GM18526 (cell line): Measurements from ENCODE around the gene ELOVL6.

Source experiments
- POLR2A ChIP-seq: IDR thresholded peaks from 3 replicates; pipeline ENCODE4 v1.6.1; 2011; ENCODE audit not compliant: insufficient read length; ENCODE audit errors: extremely low read depth

Gene ELOVL6

DNA sequence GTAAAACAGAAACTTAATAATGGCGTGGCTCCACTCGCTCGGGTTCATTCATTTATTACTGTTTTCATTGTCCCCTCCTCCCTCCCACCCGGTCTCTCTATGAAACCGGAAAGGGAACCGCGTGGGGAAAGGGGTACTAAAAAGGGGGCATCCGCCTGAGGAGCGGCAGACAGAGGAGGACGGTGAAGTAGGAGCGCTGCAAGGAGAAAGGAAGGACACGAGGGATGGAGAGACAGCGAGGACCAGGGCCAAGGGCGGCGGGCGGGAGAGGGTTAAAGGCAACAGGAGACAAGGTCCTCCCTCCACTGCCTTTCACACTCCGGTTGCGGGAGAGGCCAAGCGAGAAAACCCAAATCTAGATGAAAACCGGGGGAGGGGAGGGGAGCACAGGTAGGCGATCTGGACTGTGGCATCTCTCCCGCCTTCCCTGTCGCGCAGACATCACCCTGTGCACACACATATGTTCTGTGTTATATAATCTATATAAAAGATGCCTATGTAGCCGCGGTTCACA, 829 bp downstream of the ELOVL6 start:
- TF ChIP-seq POLR2A = peak; percentile 68

DNA sequence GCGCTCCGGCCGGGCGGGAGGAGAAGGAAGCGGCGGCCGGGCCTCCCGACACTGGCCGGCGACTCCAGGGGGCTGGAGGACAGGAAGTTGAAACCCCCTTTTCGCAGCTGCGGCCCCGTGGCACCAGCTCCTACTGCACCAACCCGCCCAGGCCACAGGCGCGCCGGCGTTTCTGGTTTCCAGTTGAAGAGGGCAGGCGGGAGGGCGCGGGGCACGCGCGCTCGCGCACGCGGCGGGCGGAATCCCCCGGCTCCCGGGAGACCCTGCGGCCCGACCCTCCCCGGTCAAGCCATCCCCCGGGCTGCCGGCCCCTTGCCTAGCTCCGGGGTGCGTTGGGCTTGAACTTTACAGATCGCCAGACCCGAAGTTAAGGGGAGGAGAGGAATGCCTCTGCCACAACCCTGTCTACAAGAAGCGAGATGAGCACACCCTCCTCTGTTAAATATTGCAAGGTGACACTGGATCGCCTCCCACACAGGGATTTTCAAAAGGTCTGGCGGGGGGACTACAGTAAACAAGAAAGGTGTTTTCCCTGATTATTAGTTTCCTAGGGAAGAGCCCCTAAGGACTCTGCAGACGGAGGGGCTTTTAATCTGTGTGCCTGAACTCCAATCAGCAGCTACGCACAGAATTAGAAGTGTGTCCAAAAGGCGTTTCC, 1.4 kb downstream of the ELOVL6 start:
- TF ChIP-seq POLR2A = peak; percentile 51

DNA sequence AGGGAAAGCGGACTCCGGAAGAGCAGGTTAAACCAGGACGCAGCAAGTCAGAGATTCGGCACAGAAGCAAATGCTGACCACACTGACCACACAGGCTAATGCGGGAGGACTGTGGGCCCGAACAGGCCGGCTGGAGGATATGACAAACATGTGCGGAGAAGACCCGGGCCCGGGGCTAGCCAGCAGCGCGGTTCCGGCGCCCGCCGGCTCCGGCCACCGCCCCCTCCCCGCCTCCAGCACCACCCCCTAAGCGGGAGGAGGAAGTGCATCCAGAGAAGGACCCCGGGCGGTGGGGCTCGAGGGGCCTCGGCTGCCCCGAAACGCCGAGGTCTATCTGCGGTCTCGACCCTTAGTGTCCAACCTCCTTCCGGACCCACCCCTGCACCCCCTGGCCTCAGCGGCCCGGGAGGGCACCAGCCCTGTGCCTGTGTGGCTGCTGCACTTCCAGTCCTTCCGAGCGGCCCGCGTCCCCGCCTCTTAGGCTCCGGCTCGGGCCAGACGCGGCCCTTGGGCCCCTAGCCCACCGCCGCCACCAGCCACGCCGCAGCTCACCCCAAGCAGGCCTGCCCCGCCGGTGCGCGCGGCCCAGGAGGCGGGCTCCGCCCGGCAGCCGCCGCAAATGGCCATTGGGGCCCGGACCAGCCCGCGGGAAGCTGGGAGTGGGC, 2.1 kb downstream of the ELOVL6 start:
- peak; percentile 58 for TF ChIP-seq POLR2A

DNA sequence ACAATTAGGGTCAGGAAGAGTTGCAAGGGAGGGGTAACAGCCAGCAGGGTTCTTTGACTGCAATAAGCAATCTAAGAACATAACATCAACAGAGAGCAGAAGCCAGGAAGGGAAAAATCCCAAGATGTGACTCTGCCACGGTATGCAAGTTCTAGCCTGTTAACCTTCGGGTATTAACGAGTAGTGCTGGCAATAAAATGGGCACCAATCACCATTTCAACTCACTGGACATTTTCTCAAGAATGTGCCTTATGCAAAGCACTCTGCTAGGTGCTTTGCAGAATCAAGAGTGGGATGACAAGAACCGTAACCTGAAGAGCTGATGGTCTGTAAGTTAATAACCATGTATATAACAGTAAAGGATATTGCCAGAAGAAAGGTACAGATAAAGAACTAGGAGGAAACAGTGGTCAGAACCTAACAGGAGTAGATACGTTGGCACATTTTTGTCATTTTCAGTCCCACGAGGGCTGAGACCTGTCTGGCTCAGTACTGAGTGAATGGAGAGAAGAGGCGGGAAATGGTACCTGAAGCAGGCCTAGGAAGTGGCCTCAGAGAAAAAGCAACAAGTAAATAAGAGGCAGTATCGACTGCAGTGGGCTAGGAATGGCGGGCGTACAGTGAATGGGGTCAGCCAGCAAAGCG, 2.7 kb downstream of the ELOVL6 start:
- no peak for TF ChIP-seq POLR2A

DNA sequence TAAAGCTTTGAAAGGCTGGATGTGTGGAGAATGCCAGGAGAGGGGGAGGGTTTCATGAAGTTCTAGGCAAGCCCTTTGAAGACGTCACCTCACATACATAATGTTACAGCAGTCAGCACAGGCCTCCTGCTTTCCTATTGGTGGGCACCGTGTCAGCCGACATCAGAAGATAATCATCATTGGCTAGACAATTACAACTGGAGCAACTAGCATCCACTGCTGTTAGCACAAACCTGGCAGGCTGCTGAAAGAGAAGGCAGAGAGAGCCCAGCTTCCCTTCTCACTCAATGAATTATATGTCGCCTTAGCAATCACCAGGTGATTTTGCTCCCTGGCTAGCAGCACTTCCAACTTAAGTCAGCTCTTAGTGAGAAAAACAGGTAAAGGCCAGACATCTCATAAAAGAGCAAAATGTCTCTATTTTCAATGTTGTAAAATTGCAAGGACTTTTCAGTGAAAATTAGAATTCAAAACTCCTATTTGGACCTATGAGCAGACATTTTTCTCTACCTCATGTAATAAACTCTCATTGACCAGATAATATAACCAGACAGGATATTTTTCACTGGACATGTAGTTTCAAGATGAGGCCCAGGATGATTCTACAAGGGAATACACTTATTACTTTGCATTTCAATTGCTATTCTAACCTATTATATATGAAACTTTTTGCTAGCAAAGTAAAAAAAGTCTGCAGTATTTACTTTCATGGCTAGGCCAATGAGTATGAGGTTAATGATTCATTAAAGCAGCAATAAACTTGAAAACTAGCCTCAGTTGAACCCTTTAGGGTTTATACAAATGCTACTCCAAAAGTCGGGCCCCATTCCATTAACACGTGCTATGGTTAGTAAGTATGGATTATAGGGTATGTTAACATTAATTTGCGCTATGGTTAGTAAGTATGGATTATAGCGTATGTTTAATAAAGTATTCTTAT, 4.3 kb downstream of the ELOVL6 start:
- TF ChIP-seq POLR2A = peak; percentile 81

DNA sequence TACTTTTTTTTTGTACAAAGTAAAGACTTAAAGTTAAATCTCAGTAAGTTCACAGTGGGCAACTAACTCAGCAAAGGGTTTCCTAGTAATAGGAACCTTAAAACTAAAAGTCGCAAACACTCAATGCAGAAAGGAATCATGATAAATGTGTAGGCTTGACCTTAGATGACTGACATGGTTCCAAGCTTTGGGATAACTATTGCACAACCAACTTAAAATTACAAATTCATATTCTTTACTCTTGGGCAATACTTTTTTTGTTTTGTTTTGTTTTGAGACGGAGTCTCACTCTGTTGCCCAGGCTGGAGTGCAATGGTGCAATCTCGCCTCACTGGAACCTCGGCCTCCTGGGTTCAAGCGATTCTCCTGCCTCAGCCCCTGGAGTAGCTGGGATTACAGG, 8.2 kb downstream of the ELOVL6 start:
- no peak for TF ChIP-seq POLR2A

DNA sequence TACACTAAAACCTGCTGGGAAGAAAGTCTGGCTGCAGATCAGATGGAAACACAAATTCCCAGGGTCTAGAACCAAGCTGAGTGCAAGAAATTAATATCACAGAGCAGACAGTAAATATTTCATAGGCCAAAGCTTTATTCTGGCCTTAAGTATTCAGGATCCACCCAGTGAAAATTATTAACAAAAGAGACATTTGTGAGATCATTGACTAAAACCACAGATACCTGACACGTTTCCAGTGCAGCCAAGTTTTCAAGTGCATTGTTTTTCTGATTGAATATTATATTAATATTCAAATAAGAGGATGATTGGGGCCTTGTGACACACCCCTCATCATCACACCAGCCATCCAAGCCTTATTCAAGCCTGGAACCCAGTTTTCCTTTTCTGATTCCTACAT, 10.3 kb downstream of the ELOVL6 start:
- no peak for TF ChIP-seq POLR2A

DNA sequence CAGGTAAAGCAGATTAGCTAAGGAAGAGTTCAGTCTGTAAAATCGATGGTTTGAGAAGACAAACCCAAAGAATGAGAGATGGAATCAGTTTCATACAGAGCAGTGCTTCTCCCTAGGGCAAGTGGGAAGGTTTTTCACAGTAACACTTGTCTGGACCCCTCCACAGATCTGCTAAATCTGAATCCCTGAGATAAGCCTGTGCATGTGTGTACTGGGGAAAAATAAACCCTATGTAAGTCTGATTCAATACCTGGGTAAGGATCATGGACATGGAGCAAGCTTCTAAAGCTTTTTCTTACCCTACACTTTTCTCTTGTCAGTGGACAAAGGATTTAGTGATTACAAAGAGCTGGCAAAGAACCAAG, 13.6 kb downstream of the ELOVL6 start:
- no peak for TF ChIP-seq POLR2A

DNA sequence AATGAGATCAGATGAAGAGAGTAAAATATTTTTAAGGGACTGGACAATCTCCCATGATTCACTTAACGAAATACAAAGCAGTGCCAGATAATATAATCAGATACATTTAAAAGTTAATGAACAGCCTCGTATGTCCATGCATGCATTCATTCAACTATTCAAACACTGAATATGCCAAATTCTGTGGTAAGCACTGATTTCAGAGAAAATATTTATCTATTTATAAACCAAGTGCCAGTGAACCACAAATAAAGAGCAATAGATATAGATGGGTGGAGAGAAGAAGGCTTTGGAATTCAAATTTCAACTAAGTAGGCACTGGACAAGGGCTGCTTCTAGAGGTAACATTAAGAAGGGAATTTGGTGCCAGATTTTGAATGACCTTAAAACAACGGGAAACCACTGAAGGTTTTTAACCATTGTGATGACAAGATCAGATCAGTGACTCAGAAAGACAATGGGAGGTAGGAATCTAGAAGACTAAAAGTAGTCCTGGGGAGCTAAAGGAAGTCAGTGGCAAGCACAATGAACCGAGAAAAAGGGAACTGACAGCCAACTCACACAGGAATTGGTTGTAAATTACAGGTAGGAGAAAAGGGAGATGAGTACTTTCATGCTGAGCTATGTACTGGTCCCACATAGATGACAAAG, 14.2 kb downstream of the ELOVL6 start:
- no peak for TF ChIP-seq POLR2A

DNA sequence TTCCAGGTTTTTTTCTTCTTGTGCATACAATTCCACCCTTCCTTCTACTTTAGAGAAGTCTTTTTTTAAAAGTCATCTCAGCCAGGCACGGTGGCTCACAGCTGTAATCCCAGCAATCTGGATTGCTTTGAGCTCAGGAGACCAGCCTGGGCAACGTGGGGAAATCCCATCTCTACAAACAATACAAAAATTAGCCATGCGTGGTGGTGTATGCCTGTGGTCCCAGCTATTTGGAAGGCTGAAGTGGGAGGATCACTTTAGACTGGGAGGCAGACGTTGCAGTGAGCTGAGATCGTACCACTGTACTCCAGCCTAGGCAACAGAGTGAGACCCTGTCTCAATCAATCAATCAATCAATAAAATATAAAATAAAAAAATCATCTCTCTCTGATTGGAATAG, 14.8 kb downstream of the ELOVL6 start:
- no peak for TF ChIP-seq POLR2A

DNA sequence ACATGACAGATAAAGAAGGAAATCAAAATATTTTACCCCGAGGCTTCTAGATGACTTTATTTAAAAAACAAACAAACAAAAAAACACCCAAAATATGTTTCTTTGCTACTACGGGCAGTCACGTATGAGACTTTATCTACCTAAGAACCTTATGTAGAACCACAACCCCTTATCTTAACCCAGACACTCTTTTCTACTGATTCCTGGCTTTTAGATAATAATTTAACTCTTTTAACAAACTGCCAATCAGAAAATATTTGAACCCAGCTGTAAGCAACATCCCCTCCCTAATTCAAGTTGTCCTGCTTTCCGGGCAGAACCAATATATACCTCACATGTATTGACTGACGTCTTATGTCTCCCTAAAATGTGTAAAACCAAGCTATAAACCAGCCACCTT, 15.4 kb downstream of the ELOVL6 start:
- no peak for TF ChIP-seq POLR2A

DNA sequence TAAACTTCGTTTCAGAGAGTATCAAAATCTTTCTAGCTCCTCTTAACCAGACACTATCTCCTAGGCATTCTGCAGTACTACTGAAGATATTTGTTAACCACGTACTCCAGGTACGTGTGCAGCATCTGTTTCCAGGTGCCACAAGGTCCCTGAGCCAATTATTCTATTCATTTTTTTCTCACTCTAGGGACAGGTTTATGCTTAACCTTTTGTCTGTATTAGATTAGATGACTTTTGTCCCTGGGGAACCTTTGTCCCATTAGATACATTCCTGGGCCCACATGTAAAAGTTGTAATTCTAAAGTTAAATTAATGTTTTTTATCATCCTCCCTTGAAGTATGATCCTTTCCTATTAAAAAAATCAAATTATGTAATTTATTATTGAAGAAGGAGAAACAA, 16.5 kb downstream of the ELOVL6 start:
- TF ChIP-seq POLR2A = no peak

DNA sequence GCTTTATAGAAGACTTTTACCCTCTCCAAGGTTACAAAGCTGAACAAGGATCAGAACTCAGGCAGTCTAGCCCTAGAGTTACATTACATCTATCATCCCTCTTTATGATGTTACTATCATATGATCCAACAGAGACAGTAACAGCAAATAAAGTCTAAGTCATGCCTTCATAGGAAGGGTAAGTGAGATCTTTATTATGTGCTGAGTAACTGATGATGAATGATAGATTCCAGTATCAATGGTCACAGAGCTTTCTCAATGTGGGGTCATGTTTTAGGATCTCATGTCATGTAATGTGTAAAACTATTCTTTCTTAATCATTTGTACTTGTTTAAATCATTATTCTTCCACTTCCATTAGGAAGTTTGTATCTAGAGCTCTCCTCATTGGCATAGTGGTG, 22.8 kb downstream of the ELOVL6 start:
- no peak for TF ChIP-seq POLR2A

DNA sequence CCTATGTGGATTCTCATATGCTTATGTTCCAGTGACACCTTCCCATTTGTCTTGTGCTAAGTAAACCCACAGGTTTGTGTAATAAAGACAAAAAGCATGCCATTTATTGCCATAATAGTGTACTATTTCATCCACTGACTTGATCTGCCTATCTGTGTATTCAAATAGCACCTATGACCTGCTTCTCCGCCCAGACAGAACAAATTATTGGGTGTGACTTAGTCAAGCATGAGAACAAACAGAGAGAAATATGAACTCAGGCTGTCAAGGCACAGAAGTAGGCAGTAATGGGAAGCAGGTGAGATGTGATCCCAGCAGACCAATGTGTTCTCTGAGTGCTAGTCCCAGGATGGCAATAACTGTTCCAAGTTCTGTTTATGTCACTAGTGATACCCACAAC, 25.4 kb downstream of the ELOVL6 start:
- TF ChIP-seq POLR2A = no peak

DNA sequence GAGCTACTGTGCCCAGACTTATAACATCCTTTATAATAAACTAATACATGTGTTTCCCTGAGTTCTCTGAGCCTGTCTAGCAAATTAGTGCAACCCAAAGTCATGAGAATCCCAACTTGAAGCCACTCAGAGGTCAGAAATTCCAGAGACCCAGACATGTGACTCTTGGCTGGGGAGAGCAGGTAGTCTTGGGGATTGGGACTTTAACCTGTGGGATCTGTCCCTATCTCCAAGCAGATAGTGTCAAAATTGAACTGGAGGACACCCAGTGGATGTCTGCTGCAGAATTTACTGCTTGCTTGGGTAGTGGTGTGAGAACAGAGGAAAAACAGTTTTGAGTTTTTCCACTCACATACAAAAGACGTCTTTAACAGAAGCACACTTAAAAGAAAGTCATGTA, 26.4 kb downstream of the ELOVL6 start:
- no peak for TF ChIP-seq POLR2A

DNA sequence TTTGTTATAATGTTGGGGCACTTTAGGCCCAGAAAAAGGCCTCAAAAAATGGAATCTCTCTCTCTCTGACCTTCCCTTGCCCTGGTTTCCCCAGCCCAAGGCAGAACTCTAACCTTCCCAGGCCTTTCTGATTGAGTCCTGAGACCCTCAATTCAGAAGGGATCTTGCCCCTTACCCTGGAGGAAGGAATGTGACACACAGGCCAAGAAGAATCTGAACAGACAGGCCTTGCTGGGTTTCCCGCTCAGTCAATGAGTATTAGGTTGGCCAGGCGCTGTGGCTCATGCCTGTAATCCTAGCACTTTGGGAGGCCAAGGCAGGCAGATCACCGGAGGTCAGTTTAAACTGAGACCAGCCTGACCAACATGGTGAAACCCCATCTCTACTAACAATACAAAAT, 27.6 kb downstream of the ELOVL6 start:
- TF ChIP-seq POLR2A = no peak
